A204.1 (cell line): ENCODE results near the gene FBXO2.

Experiments used
- FAIRE-seq: peaks from 2 replicates; lab custom pipeline; 2012; peaks lifted over from hg19 to GRCh38; lab: Jason Lieb, UNC

The FBXO2 gene

DNA sequence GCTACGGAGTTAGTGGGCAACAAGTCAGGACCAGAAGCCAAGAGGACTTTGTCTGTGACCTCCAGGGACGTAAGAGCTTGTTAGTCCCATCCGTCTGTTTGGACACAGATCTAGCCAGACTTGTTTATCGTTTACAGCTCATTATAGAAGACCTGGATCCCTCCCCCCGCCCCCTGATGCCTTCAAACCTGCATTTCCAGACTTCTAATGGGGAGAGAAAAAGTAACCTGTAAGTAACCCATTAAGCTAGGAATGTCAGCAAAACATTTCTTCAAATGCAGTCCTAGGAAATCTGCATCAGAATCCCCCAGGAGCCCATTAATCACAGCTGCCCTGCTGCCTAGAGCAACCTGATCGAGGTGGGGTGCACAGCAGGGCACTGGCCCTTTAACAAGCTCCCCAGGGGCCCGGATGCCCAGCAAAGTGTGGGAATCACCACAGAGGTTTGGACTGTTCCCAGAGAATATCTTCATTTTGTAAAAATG, 28.1 kb upstream of the FBXO2 start:
- no peak for FAIRE-seq

GRCh38 chr1:11681071-11681771, 27.0 kb upstream of the FBXO2 start, which contains the start of gene MAD2L2:
Gene MAD2L2 (minus strand): TSS chr1:11681148. CDS start chr1:11680601, 547 bp downstream.
- FAIRE-seq: peak; percentile 65

GRCh38 chr1:11680270-11681070, 26.2 kb upstream of the FBXO2 start:
- FAIRE-seq: no peak

GRCh38 chr1:11678442-11678841, 24.2 kb upstream of the FBXO2 start:
- FAIRE-seq: no peak

DNA sequence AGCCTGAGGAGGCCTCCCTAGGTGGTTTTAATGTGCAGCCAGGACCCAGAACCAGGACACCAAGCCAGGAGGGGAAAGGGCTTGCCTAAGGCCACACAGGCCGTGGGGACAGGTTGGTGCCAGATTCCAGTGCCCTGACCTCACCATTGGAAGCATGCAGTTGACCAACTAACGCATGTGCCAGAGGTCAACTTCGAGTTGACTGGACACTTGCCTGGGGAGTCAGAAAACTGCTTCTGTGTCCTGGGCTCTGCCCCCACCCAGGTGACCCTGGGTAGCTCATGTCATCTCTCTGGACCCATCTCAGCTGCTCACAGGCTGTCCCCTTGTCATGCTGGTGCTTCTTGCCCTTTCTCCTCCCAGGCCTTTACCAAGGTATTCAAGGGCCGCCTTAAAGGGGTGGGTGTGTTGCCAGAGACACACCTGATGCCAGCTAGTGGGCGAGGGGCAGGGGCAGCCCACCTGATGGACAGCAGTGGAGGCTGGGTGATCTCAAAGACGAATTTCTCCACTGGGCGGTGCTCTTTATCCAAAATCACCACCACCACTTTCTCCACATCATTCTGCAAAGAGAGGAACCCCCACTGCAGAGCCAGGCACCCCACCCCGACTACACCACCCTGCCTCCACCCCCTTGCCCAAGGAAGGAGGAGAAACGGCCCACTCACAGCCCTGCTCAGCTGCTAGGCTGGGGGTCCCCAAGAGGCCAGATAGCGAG, 22.3 kb upstream of the FBXO2 start:
- FAIRE-seq: no peak

- no peak for FAIRE-seq
These were observed 21.1 kb upstream of the FBXO2 start for GRCh38 chr1:11675325-11675724.

DNA sequence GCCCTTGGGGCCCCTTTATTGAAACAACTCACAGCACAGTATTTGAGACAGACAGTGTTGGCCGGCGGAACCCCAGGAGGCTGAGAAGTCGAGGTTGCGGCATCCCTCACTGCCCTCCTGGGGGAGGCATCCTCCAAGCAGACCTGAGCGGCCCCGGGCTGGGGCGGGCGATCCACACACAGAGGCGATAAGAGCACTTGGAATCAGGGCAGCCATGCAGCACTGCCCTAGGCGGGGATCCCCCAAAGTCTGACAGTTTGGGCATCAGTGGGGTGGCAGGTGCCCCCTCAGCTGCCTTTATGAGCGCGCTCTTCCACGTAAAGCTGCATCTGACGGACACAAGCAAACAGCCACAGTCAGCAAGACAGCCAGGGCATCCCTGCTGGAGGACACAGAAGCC, 20.3 kb upstream of the FBXO2 start:
- no peak for FAIRE-seq

DNA sequence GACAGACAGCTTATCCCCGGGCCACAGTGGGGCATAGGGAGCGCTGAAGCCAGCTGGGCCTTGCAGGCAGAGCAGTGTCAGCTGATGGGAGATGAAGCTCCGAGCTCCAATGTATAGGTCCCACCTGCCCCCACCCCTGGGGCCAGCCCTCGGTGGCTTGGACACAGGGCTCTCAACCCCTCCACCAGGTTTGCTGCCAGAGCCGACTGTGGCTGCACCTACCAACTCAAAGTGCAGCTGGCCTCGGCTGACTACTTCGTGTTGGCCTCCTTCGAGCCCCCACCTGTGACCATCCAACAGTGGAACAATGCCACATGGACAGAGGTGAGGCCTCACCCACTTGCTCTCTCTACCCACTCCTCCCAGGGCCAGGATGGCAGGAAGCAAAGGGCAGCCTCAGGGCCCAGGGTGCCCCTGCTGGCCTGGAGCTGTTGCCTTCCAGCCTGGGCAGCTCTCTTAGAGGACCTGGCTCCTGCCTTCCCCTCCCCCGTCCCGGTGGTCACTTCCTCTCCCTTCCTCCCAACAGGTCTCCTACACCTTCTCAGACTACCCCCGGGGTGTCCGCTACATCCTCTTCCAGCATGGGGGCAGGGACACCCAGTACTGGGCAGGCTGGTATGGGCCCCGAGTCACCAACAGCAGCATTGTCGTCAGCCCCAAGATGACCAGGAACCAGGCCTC, 19.0 kb upstream of the FBXO2 start:
- FAIRE-seq: no peak

GRCh38 chr1:11671544-11672286, 17.5 kb upstream of the FBXO2 start:
- FAIRE-seq: no peak

- no peak for FAIRE-seq
These were observed 16.9 kb upstream of the FBXO2 start for GRCh38 chr1:11671205-11671543.

GRCh38 chr1:11670747-11671146, 16.5 kb upstream of the FBXO2 start:
- FAIRE-seq: no peak

GRCh38 chr1:11668516-11668915, 14.3 kb upstream of the FBXO2 start:
- no peak for FAIRE-seq

DNA sequence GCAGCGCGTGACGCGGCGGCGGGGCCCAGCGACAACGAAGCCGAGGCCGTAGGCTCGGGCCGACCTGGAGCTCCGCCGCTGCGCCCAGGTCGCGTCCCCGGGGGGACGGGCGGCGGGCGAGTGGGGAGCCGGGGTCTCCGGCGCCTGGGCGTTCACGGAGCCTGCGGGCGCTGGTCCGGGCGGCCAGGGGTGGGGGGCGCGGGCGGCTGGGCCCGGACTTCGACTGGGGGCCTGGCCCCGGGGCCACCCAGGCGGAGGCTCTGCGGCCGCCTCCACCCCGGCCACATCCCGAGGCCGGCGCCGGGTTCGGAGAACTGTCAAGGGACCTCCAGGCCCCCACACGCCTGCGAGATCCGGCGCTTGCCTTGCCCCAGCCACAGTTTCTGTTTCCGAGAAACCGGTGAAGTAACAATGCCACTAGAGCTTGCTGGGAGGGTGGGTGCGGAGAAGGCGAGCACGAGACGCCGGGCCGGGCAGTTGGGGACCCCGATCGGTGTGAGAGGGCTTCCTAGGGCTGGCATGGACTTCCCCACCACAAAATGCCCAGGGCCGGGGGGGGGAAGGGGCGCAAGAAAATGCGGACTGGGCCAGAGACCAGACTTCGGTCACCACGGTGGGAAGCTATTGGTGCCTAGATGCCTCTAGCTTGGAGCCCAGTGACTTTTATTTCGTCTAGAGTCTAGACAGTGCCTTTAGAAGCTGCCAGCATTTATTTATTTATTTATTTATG, 10.3 kb upstream of the FBXO2 start:
- FAIRE-seq: no peak

GRCh38 chr1:11661103-11661502, 6.9 kb upstream of the FBXO2 start:
- FAIRE-seq: no peak

- FAIRE-seq: no peak
These were observed 5.5 kb upstream of the FBXO2 start for GRCh38 chr1:11659748-11660147.

GRCh38 chr1:11658542-11658941, 4.3 kb upstream of the FBXO2 start:
- no peak for FAIRE-seq

DNA sequence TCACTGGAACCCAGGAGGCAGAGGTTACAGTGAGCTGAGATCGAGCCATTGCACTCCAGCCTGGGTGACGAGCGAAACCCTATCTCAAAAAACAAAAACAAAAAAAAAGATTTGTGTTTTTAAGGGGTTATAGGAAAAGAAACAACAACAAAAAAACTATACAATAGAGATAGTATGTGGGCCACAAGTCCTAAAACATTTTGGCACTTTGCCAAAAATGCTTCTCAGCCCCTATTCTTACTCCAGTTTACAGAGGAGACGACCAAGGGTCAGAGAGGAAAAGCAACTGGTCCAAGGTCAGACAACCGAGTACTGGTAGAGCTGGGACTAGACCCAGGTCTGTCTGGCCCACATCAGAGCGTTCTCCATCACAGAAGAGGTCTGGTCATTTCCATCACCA, 3.4 kb upstream of the FBXO2 start:
- FAIRE-seq: no peak

DNA sequence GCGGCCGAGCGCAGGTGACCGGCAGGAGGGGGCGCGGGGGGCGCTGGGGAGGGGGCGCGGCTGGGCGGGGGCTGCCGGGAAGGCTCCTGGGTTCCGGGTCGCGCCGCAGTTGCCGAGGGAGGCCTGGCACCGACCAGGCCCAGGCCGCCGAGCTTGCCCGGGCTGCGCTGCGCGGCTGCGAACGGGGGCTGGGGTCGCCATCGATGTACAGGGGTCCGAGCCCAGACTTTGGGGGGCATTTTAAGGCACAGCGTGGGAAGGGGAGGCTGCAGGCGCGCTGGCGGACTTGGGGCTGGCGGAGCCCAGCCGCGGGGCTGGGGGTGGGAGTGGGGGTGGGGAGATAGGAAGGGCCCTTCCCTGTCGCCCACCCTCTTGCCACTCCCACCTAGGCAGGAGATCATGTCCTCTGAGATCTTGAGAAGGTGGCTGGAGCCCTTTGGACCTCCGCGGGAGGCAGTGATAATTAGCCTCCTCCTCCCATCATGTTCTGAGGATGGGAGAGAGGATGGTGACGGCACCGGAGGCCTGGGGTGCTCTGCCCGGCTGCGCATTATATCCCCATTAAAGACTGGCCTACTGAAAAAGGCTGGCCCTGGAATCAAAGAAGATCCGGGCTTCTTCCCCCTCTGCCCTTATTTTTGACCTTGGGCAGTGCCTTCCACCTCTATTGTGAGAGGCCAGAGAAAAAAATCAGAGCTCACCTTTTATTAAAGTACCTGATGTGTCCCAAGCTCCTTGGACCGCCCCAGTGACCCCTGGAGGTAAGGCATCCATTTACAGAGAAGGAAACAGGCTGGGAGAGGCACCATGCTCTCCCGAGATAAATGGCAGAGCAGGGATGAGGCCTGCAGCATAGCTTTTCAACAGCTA, 945 bp upstream of the FBXO2 start:
- no peak for FAIRE-seq

- FAIRE-seq: no peak
These were observed 430 bp downstream of the FBXO2 start for GRCh38 chr1:11653861-11654136.
